AG09319 (cell line): ENCODE measurements around the gene SYNJ2BP.
"Not testable (repeated sequence)": the region's sequence is repeated elsewhere in the genome, so short reads cannot be mapped to it uniquely, and the experiment has no call there.

Experiments used
- DNase-seq: peaks from one replicate; pipeline ENCODE4 v3.0.0-alpha.2; 2010; ENCODE audit warnings: low read depth; ENCODE audit errors: extremely low read depth
- TF ChIP-seq, protein P1 (sequence below): IDR thresholded peaks from 2 replicates; pipeline ENCODE4 v1.5.1; 2011; ENCODE audit warnings: low read depth, mild to moderate bottlenecking, inconsistent platforms, low read length, moderate library complexity

Gene SYNJ2BP, protein sequence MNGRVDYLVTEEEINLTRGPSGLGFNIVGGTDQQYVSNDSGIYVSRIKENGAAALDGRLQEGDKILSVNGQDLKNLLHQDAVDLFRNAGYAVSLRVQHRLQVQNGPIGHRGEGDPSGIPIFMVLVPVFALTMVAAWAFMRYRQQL

DNA sequence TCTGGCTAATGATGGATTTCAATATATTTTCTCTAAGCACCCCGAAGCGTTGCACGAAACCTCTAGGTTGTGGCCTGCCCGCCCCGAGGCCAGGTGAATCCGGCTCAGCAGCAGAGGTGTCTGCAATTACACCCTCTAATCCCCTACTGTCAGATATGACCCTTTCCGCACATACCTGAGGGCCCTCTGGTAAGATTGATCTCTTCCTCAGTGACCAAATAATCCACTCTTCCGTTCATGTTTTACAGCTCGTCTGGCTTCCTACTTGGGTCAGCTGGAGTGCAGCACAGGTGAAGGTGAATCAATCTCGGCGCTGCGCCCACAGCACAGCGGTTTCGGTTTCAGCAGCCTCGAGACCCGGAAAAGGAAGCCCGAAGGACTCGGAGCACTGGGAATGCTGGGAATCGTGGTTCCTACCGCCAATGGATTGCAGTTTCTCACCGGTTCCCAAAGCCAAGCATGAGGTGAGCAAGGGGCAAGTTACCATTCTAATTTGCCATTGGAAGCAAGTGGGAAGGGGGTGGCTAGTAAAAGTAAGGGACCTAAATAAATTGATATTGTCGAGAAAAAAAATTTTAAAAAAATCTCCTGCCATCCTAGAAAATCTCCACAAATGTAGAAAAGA is at the start of gene SYNJ2BP:
SYNJ2BP (minus strand) TSS at position 366 of the 625 bp plus-strand sequence; CDS start at position 239, 127 bp downstream.
- peak; percentile 11 for DNase-seq
- TF ChIP-seq, protein P1, sequence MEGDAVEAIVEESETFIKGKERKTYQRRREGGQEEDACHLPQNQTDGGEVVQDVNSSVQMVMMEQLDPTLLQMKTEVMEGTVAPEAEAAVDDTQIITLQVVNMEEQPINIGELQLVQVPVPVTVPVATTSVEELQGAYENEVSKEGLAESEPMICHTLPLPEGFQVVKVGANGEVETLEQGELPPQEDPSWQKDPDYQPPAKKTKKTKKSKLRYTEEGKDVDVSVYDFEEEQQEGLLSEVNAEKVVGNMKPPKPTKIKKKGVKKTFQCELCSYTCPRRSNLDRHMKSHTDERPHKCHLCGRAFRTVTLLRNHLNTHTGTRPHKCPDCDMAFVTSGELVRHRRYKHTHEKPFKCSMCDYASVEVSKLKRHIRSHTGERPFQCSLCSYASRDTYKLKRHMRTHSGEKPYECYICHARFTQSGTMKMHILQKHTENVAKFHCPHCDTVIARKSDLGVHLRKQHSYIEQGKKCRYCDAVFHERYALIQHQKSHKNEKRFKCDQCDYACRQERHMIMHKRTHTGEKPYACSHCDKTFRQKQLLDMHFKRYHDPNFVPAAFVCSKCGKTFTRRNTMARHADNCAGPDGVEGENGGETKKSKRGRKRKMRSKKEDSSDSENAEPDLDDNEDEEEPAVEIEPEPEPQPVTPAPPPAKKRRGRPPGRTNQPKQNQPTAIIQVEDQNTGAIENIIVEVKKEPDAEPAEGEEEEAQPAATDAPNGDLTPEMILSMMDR: no peak

DNA sequence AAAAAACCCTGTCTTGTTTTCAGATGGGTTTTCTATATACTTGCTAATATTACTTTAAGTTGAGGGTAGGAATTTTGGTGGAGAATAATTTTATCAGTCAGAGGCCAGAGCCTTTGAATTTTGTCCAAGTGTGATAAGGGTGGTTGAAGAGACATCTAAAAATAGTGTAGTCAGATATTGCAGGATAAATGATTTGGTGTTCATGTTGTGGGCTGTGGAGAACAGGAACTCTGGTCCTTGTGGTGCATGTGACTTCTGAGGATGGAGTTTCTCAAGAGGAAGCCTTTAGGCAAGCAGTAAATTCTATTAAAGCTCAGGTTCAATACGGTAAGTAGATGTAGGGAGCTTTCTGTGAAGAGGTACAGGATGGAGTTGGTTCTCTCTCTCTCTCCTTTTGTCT is 37.8 kb upstream of the SYNJ2BP start:
- TF ChIP-seq, protein P1: no peak
- no peak for DNase-seq

DNA sequence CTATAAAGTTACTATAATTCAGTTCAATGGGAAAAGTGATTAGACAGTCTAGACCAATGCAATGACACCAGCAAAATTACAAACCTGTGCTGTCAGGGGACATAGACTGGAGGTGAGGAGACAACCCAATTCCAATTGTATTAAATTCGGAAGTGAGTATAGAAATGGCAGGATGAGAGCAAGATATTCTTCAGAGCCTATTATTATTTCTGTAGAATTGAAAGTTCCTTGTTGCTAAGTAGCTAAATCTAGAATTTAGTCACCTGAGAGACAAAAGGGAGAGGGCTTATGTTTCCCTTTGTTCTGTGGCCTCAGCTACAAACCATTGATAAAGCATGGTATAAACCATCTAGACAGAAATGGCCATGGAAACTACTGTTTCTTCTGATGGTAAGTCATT is 35.0 kb upstream of the SYNJ2BP start, which contains the start of gene ADAM21:
ADAM21 (plus strand) TSS at position 301 of the 400 bp plus-strand sequence. CDS start 5,326 bp downstream, outside the sequence.
- TF ChIP-seq, protein P1: no peak
- no peak for DNase-seq

DNA sequence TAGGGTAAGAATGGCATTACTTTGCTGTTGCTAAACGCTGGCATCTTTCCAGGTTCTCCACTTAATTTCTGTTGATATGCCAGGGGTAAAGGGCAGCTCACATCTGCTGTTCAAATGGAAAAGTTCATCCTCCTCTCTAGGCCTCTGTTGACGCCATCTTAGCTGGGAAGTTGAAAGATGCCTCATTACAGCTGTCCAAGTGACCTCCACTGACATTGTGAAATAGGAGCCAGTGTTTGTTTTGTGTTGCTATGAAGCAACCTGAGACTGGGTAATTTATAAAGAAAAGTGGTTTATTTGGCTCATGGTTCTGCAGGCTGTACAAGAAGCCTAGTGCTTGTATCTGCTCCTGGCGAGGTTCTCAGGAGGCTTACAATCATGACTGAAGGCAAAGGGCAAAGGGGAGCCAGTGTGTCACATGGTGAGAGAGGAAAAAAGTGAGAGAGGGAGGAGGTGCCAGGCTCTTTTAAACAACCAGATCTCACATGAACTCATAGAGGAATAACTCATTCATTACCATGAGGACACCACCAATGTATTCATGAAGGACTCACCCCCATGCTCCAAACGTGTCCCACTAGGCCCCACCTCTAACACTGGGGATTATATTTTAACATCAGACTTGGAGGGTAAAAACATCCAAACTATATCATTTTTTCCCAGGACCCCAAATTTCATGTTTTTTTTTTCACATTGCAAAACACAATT is 31.9 kb upstream of the SYNJ2BP start:
- peak; percentile 11 for DNase-seq
- TF ChIP-seq, protein P1: no peak

DNA sequence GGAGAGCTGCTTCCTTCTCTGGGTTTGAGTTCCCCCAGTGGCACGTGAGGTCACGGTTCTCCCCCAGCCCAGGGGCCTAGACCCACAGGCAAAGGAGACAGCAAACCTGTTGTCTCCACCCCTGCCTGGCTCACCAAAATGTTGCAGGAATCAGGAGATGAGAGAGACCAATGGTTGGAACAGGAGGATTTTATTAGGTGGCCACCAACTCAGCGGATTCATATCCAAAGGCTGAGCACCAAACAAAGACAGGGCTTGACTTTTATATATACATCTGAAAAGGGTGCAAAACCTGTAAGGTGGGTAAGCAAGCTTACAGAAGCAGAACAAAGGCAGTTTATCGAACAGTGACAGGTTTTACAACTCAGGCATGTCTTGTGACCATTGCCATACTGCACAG is 25.9 kb upstream of the SYNJ2BP start:
- TF ChIP-seq, protein P1: no peak

DNA sequence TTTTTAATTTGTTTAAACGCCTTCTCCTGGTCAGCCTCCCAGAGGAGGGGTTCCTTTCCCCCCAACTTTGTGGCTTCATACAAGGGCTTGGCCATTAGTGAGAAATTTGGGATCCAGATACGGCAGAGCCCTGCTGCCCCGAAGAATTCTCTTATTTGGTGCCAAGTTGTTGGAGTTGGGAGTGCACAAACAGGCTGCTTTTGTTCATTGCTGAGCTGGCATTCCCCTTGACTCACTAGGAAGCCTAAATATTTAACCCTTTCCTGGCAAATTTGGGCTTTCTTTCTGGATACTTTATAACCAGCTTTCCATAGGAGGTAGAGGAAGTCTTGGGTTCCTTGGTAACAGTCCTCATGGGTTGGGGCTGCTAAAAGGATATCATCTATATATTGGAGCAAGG is 24.8 kb upstream of the SYNJ2BP start:
- no peak for DNase-seq
- TF ChIP-seq, protein P1: no peak

More for the DNA sequence above, 25.9 kb upstream of the SYNJ2BP start:
- no peak for DNase-seq

DNA sequence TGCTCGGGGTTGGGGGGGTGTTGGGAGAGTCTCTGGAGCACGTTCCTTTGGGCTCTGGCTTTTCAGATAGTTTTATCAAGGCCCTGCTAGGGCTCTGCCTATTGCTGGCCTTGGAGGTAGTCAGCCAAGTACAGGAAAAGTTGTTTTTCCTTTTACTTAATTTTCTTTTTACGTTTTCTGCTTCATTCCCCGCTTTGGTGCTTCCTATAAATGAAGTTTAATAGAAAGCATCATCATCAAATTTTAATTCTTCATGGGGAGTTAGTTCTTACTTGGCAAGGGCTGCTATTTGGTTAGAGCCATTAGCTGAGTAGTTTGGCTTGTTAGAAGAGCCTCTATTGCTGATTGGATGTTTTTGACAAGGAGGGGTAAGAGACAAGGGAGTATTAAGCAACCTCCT is 20.0 kb upstream of the SYNJ2BP start:
- TF ChIP-seq, protein P1: no peak
- no peak for DNase-seq

DNA sequence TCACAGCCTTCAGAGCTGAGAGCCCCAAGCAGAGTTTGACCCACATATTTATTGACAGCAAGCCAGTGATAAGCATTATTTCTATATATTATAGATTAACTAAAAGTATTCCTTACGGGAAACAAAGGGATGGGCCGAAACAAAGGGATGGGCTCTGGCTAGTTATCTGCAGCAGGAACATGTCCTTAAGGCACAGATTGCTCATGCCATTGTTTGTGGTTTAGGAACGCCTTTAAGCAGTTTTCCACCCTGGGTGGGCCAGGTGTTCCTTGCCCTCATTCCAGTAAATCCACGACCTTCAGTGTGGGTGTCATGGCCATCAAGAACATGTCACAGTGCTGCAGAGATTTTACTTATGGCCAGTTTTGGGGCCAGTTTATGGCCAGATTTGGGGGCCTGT is 9.7 kb upstream of the SYNJ2BP start:
- DNase-seq: not testable (repeated sequence)
